GM19023 (cell line): Measurements from ENCODE around the gene NT5C2.
A peak's percentile ranks its signal among the peaks of the same experiment; 100 is the strongest.
"Not testable (repeated sequence)": the region's sequence is repeated elsewhere in the genome, so short reads cannot be mapped to it uniquely, and the experiment has no call there.

Experiments used
- ATAC-seq: cut with Tn5 transposase; IDR thresholded peaks from one replicate; pipeline ENCODE4 v1.9.1; 2021; ENCODE audit warnings: mild to moderate bottlenecking, moderate library complexity; ENCODE audit not compliant: unreplicated experiment

The NT5C2 gene

DNA sequence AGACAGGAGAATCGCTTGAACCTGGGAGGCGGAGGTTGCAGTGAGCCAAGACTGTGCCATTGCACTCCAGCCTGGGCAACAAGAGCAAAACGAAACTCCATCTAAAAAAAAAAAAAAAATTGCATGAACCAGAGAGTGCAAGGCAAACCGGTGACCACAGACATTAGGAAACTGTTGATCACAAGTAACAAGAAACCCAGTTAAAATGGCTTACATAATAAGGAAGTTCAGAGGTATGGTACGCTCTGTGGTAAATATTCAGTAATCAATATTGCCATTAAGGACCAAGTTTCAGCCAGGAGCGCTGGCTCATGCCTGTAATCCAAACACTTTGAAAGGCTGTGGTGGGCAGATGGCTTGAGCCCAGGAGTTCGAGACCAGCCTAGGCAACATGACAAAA lies 9.2 kb upstream of the NT5C2 start:
- no peak for ATAC-seq

DNA sequence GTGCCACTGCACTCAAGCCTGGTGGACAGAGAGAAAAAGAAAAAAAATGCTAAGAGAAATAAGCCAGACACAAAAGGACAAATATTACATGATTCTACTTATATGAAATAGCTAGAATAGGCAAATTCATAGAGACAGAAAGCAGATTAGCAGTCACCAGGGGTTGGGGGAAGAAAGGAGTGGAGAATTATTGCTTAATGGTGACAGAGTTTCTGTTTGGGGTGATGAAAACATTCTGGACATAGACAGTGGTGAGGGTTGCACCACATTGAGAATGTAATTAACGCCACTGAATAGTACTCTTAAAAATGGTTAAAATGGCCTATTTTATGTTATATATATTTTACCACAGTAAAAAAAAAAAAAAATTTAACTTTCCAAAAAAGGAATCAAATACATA lies 6.4 kb upstream of the NT5C2 start:
- no peak for ATAC-seq

DNA sequence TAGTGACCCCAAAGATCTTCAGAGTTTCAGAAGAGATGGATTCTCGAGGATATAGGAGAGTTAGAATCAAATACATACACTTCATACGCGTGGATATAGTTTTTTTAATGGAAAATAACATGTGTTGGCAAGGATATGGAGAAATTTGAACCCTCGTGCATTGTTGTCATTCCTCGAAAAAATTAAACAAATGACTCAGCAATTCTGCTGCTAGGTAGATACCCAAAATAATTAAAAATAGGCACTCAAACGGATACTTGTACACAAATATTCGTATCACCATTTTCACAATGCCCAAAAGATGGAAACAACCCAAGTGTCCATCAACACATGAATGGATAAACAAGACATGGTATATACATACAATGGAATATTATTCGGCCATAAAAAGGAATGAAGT lies 5.6 kb upstream of the NT5C2 start:
- ATAC-seq = no peak

DNA sequence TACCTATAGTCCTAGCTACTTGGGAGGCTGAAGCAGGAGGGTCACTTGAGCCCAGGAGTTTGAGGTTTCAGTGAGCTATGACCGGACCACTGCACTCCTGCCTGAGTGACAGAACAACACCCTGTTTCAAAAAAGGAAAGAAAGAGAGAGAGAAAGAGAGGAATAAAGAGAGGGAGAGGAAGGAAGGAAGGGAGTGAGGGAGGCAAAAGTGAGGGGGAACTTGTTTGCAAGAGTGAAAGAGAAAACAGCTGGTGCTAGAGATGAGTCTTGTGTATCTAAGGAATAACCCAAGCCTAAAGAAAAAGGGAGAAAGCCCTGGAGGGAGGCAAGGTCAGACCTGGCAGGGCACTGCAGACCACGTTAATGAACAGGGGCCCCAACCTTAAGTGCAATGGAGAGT lies 4.8 kb upstream of the NT5C2 start:
- ATAC-seq = no peak

DNA sequence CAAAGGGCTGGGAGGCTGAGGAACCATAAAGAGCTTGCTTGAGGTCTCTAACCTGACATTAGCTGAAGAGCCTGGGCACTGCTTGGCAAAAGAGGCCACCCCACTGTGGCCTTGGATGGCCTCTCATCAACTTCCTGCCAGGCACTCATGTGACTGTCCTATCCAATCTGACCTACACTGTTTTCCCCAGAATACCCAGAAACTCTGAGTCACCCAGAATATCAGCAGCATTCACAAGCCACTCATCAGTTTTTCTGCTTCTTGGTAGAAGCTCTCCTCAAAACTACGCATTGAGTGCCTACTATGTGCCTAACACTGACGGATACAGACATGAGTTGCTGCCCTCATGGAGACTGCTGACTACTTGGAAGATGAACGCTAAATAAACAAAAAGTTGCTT lies 4.1 kb upstream of the NT5C2 start:
- no peak for ATAC-seq

DNA sequence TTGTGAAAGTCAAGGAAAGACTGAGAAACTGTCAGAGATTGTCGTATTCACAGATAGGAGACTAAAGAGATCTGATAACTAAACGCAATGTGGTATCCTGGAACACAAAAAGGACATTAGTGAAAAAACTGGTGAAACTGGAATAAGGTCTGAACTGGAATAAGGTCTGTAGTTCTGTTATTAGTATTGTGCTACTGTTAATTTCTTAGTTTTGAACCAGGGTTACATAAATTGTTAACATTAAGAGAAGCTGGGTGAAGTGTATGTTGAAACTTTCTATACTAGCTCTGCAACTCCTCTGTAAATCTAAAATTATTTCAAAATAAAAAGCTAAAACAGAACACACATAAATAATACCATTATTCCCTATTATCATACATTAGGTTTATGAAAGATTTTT lies 3.4 kb upstream of the NT5C2 start:
- no peak for ATAC-seq

DNA sequence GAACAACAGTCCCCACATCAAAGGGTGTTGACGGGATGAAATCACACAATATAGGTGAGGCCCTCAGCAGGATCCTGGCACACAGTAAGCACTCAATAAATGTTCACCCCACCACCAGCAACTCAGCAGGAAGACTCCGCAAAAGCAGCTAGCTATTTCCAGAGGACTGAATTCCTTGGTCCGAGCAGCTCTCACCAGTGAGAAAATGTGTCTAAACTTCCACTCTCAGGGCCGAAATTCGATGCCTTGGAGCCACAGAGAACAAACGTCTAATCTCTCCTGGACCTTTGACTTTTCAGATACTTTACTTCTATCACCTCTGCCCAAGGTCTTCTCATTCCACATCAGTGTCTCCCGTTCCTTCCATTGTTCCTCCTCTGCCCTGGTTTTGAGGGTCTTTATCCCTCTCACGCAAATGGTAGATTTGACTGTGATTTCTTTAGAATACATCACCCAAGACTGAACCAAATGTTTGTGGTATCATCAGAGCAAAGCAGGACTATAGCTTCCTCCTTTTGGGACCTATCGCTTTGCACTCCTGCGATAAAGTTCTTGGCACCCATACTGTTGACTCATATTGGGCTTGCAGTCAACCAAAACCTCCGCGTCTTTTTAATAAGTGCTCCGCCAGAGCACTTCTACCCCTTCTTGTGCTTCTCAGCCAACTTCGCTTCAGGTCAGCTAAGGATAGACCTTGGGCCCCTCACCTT lies 903 bp upstream of the NT5C2 start:
- no peak for ATAC-seq

DNA sequence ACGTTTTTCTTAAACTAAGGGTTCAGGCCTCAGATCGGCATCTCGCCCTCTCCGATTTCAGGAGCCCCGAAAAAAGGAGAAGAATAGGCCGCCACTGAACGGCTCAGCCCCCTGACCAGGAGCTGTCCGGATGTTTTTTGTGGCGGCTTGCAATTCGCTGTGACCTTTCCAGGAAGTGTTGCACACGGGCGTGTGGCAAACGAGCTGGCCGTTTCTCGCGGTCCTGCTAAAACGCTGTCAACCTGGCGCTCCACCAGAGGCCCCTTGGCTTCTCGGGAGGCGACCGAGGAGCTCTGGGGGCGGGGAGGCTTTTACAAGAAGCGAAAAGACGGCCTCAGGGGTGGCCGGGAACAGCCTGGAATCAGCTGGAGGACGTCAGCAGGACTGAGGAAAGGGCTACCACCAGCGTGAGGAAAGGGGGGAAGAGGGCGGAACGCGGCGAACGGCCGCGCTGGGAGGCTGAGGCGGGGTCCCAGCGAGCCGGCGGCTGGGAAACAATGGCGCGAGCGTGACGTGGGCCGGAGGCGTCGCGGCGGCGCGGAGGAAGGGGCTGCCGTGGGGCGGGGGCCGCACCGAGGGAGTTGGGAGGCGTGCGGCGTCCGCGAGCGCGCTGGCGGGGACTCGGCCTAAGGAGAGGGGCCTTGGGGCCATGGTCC lies 493 bp downstream of the NT5C2 start:
- ATAC-seq = peak; percentile 67

DNA sequence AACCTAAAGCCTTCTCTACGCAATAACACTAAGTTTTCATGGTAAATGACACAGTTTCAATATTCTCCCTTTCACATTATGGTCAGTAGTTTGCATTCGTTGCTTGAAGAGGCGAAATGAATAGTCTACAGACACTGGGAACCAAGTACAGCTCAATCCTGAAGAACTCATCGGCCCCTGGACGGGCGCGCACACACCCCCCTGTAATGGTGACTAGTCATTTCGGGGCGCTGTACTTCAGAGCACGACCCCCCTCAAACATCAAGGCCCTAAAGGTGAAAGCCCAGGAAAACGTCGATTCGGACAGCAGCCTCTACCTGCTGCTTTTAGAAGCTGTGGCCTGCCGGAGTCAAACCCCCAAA lies 1.0 kb downstream of the NT5C2 start:
- peak; percentile 1 for ATAC-seq

DNA sequence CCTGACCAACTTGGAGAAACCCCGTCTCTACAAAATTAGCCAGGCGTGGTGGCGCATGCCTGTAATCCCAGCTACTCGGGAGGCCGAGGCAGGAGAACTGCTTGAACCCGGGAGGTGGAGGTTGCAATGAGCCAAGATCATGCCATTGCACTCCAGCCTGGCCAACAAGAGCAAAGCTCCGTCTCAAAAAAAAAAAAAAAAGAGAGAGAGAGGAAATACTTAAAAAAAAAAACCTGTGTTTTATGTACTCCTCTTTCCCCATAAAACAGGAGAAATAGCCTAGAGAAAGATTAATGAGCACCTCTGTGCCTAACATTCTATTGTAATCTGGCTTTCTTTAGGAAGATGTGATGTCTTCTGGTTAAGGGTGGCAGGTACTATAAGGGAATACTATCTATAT lies 1.9 kb downstream of the NT5C2 start:
- not testable (repeated sequence) for ATAC-seq

DNA sequence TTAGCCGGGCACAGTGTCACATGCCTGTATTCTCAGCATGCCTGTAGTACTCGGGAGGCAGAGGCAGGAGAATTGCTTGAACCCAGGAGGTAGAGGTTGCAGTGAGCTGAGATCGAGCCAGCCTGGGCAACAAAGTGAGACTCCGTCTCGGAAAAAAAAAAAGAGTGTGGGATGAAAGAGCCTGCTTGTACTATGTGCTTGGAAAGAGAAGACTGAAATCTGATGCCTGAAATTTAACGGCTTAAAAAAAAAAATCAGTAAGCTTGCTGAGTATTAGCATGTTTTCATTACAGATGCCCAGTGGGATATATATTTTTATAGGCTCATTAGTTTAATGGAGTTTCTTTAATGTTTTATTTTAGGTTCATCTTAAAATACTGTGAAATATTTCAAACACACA lies 4.2 kb downstream of the NT5C2 start:
- ATAC-seq = no peak

DNA sequence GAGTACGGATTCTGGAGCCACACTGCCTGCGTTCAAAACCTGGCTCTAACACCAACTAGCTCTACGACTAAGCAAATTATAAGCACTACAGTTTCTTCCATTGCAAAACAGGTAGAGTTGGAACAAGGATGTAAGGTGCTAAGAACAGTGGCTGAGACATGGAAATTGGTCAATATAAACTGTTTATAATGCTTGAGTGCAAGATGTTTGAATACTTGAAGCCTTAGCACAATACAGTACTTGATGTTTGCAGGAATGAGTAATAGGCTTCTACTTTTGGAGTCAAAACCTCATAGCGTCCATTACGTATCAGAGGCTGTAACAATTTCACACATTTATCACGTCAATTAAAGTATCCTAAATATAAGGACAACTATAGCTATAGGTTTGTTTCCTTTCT lies 6.9 kb downstream of the NT5C2 start:
- ATAC-seq = no peak

DNA sequence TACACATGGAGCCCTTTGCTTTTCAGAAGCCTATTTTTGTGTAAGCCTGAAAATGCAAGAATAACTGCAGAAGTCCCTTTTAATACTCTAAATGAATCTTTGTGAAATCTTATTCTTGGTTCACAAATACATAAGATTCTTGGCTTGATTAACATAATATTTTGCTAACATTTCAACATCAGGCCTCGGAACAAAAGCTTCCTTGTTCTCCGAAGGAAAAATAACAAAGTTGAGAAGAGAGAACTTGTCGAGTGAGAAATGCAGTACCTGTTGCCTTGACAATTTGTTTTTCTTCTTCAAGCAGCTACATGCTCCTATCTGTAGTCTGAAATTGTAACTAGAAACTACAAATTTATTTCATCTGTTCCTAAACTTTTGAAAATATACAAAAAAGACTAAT lies 8.5 kb downstream of the NT5C2 start:
- no peak for ATAC-seq

DNA sequence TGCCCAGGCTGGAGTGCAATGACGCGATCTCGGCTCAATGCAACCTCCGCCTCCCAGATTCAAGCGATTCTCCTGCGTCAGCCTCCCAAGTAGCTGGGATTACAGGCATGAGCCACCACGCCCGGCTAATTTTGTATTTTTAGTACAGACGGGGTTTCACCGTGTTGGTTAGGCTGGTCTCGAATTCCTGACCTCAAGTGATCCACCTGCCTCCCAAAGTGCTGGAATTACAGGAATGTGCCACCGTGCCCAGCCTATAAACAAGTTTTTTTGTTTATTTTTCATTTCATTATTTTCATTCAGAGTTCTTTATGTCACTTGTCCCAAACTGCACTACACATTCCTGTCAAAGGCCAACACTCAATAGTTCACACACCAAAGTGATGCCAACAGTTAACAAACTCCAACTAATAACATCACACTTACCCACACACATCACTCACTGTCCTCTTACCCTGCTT lies 9.1 kb downstream of the NT5C2 start:
- not testable (repeated sequence) for ATAC-seq

DNA sequence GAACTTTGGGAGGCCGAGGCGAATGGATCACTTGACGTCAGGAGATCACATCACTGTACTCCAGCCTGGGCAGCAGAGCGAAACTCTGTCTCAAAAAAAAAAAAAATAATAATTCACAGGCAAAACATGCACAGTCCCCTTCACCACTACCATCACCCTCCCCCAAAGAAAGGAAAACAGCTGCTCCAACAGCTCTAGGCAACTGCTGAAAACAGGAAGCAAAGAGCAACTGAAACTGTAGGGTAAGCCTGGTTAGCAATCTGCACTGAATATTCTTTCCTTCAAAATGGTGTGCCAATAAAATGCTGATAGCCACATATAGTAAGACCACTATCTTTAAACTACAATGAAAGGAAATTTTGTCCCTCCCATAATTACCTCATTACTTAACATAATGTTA lies 11.8 kb downstream of the NT5C2 start:
- no peak for ATAC-seq

DNA sequence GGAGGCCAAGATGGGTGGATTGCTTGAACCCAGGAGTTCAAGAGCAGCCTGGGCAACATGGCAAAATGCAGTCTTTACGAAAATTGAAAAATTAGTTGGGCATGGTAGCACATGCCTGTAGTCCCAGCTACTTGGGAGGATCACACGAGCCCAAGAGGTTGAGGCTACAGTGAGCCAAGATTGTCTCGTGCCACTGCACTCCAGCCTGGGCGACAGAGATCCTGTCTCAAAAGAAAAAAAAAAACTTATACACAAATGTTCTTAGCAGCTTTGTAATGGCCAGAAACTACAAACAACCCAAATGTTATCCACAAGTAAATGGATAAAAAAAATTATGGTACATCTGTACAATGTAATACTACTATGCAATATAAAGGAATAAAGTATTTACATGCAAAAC lies 12.6 kb downstream of the NT5C2 start:
- ATAC-seq = no peak

DNA sequence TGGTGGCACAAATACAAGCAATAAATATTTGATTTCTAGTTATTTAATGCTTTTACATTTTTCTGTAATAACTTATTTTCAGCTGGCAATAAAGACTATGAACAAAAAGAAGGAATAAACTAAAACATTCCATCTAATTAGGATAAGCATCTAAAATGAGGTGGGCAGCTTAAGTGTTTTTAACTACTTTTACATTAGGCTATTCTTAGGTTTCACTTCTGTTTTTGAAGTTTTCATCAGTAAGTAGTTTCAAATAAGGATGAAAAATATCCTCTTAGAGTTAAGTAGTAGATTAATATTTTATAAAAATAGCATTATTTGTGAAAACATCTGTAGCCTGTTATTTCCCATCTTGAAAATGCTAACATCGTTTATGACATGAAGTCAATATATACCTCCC lies 15.9 kb downstream of the NT5C2 start:
- no peak for ATAC-seq

DNA sequence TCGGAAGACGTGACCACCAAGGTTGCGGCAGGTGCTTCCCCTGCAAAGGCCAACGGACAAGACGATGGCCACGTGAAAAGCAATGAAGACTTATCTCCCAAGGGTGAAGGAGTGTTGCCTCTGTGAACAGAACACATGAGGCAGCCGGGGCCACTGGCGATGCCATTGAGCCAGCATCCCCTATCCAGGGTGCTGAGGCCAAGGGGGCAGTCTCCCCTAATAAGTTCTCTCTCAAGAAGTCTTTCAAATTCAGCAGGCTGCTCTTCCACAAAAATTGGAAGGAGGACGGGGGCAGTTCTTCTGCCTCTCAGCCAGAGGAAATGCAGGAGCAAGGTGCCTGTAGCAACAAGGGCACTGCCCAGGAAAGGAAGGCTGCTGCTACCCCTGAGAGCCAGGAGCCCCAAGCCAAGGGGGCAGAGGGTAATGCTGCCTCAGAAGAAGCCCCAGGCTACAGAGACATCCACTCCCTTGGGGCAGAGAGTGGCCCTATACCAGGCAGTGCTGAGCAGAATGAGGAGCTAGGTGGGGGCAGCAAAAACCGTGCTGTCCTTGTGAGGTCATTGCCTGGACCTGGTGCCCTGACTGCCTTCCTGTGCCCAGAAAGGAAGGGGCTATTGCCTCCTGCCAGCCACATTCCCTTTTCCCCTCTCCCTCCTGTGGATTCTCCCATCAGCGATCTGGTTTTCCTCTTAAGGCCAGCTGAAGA lies 17.3 kb downstream of the NT5C2 start:
- ATAC-seq = no peak

DNA sequence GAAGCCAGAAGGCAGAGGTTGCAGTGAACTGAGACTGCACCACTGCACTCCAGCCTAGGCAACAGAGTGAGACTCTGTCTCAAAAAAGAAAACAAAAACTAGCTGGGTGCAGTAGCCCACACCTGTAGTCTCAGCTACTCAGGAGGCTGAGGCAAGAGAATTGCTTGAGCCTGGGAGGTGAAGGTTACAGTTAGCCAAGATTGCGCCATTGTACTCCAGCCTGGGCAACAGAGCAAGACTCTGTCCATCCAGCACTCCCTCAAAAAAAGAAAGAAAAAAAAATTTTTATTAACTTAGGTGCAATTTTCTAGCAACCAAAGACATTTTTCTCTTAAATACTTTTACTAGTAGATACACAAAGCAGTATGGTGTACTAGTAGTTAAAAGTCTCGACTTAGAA lies 18.7 kb downstream of the NT5C2 start:
- not testable (repeated sequence) for ATAC-seq

DNA sequence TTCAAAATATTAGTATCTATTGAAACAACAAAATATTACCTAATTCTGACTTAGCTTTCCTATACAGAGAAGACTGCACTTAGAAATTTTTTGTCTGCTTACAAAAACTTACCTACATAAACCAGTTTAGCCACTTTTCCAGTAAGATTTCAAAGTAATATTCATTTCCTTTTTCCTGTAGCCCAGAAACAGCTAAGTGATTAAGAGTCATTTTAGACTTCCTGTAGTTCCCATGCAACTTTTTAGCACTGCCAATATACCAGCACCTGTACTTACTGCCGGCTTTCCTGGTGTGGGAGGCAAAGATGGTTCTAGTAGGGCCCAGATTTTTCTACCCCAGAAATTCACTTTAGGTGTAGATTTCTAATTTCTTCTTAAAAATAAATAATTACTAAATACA lies 21.8 kb downstream of the NT5C2 start:
- no peak for ATAC-seq

DNA sequence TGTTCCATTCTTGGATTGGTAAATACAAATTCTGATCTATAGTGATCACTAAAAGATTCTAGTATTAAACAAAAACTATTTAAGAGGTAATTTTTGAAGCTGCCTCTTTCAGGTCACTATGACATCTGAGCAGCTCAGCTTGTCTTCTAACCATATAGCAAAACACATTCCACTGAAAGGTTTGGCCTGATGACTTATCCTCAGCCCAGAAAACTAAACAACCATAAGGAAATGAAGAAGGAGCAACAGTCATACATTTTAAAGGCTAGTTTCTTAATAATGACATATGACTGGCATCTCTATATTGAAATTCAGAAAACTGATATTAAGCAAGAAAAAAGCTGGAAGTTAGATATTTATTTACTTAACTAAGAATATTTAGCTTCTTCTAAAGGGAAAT lies 24.6 kb downstream of the NT5C2 start:
- ATAC-seq = no peak

DNA sequence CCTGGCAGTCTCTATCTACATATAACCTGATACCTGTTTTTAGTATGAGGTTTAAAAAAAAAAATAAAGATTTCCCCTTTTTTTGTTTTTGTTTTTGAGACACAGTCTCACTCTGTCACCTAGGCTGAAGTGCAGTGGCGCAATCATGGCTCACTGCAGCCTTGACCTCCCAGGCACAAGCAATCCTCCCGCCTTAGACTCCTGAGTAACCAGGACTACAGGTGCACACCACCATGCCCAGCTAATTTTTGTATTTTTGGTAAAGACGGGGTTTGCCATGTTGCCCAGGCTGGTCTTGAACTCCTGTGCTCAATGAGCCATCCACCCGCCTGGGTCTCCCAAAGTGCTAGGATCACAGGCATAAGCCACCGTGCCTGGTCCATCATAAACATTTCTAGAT lies 25.5 kb downstream of the NT5C2 start:
- ATAC-seq = not testable (repeated sequence)
